Liver (tissue), 9 donors: ENCODE results near the gene ADCYAP1. TPM values are rescaled to one million over a fixed set of nuclear protein-coding genes. Genes with fewer than 3 reads are reported as not detected.

Source experiments
- DNase-seq: peaks from one replicate; pipeline ENCODE4 v3.0.0-alpha.2; 2017; ENCODE audit warnings: low spot score
- H3K27ac ChIP-seq, 2 donors: one replicate each; pipeline ENCODE4 v1.7.0; 2013; ENCODE audit warnings: inconsistent platforms in 2 of 2, low read length in 2 of 2, control low read depth in 1 of 2, low read depth in 1 of 2, mild to moderate bottlenecking in 1 of 2
- H3K27me3 ChIP-seq, 4 donors: one replicate each; pipeline versions ENCODE4 v1.6.1 to v1.7.0; 2013; ENCODE audit warnings: low read length in 3 of 4, inconsistent platforms in 1 of 4, mild to moderate bottlenecking in 1 of 4, moderate library complexity in 1 of 4; ENCODE audit not compliant: control insufficient read depth in 4 of 4, insufficient read depth in 4 of 4
- H3K36me3 ChIP-seq, 4 donors: one replicate each; pipeline versions ENCODE4 v1.6.1 to v1.7.0; 2013; ENCODE audit warnings: low read length in 3 of 4, mild to moderate bottlenecking in 3 of 4, low read depth in 1 of 4, moderate library complexity in 1 of 4; ENCODE audit not compliant: control insufficient read depth in 4 of 4, insufficient read depth in 3 of 4
- H3K4me1 ChIP-seq, 4 donors: one replicate each; pipeline versions ENCODE4 v1.6.1 to v1.7.0; 2013; ENCODE audit warnings: low read length in 3 of 4, mild to moderate bottlenecking in 3 of 4, moderate library complexity in 1 of 4; ENCODE audit not compliant: control insufficient read depth in 4 of 4, insufficient read depth in 4 of 4
- H3K4me3 ChIP-seq, 3 donors: one replicate each; pipeline versions ENCODE4 v1.6.1 to v1.7.0; 2013; ENCODE audit warnings: low read length in 3 of 3, control low read depth in 1 of 3, low read depth in 1 of 3, mild to moderate bottlenecking in 1 of 3
- H3K9ac ChIP-seq, 2 donors: one replicate each; pipeline ENCODE4 v1.7.0; 2013; ENCODE audit warnings: low read length in 2 of 2, mild to moderate bottlenecking in 2 of 2, moderate library complexity in 2 of 2, control low read depth in 1 of 2, low read depth in 1 of 2
- H3K9me3 ChIP-seq, 4 donors: one replicate each; pipeline versions ENCODE4 v1.6.1 to v1.7.0; 2013; ENCODE audit warnings: low read length in 3 of 4; ENCODE audit not compliant: control insufficient read depth in 4 of 4
- GABPA ChIP-seq, 2 donors: IDR thresholded peaks in 1 of 2; conservative IDR thresholded peaks in 1 of 2; 2 replicates each; pipeline ENCODE4 v1.6.1; 2016; ENCODE audit warnings: antibody characterized with exemption in 2 of 2, mild to moderate bottlenecking in 1 of 2, moderate library complexity in 1 of 2
- HNF4A ChIP-seq, 2 donors: conservative IDR thresholded peaks; 2 replicates each; pipeline ENCODE4 v1.6.1; 2016; ENCODE audit warnings: antibody characterized with exemption in 2 of 2, mild to moderate bottlenecking in 2 of 2
- HNF4G ChIP-seq: IDR thresholded peaks from 2 replicates; pipeline ENCODE4 v1.6.1; 2016; ENCODE audit warnings: antibody characterized with exemption
- JUND ChIP-seq, 2 donors: IDR thresholded peaks; 2 replicates each; pipeline ENCODE4 v1.6.1; 2016; ENCODE audit warnings: antibody characterized with exemption in 2 of 2
- RXRA ChIP-seq, 2 donors: IDR thresholded peaks; 2 replicates each; pipeline ENCODE4 v1.6.1; 2017 to 2018; ENCODE audit warnings: antibody characterized with exemption in 2 of 2, mild to moderate bottlenecking in 1 of 2
- SP1 ChIP-seq: IDR thresholded peaks from 2 replicates; pipeline ENCODE4 v1.6.1; 2018; ENCODE audit warnings: antibody characterized with exemption, mild to moderate bottlenecking
- WGBS: extraction: QIAGEN DNeasy Blood & Tissue Kit; methylation state at CpG from one replicate; pipeline ENCODE4 v1.1.7; 2013; 5-methylcytosine and 5-hydroxymethylcytosine counted together
- polyA plus RNA-seq, 2 donors: library from polyadenylated mRNA; stranded (reverse) in 1 of 2; unstranded in 1 of 2; fragments of 200-250 nt in 1 of 2; fragments of >200 nt in 1 of 2; fragmentation: Nextera tagmentation in 1 of 2; extraction: Ambion mirVana in 1 of 2; gene quantifications; one replicate each; pipeline versions ENCODE4 v1.2.1 to v1.2.3, GENCODE V29; 2013 to 2015
- total RNA-seq, 2 donors: library from RNA; depleted of rRNA; stranded (reverse); fragments of >200 nt; gene quantifications; one replicate each; pipeline ENCODE4 v1.2.3, GENCODE V29; 2014
- TF ChIP-seq, protein P1 (sequence below): IDR thresholded peaks from 2 replicates; pipeline ENCODE4 v1.6.1; 2016; ENCODE audit warnings: antibody characterized with exemption
- TF ChIP-seq, protein P2 (sequence below): fragments of 150-350 bp; IDR thresholded peaks from 2 replicates; pipeline ENCODE4 v1.5.1; 2017; ENCODE audit warnings: improper control_type of control experiment, low read depth, low read length; ENCODE audit not compliant: missing input control
- TF ChIP-seq, protein P3 (sequence below): IDR thresholded peaks from 2 replicates; pipeline ENCODE4 v1.6.1; 2016; ENCODE audit warnings: antibody characterized with exemption, mild to moderate bottlenecking
- TF ChIP-seq, protein P4 (sequence below): IDR thresholded peaks from 2 replicates; pipeline ENCODE4 v1.6.1; 2016; ENCODE audit warnings: antibody characterized with exemption
- donor health status: healthy.
- donor health status: healthy.
- donor health status: healthy.
- donor health status: healthy.
- donor health status: healthy.

ADCYAP1 gene
- total and polyA plus RNA-seq, 4 donors, result 0.02 to 0.08 TPM; not detected in 2

DNA sequence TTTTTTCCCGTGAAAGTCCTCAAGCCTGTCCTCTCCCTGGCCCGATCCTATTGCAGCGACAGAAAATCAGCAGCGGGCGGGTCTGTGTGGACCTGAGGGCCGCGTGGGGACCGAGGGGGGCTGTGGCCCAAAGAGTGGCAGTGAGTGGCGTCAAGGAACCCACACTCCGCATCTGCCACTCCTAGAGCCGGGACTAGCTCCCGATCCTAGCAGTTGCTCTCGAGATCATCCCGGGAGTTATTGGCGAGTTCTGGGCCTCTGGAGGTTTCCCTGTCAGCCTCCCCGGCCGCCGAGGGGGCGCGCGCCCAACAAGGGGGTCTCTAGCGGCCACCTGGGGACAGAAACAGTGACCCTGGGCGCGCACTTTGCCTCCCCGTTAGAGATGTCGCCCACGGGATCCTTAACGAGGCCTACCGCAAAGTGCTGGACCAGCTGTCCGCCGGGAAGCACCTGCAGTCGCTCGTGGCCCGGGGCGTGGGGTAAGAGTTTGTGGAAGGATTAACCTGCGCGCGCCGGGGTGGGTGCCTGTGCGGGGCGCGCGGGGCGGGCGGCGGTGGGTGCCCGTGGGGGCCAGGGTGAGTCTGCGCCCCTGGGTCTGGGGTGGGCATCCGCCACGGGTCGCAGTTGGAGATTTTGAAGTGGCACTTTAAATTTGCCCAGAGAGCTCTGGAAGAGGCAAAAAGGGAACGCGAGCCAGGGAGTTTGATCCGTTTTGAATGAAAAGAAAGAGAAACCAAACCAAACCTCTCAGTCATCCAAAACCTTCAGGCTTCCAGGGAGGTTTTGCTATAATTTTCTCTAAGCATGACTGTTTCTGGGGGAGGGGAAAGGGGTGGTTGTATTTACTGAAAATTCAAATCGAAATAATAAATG, 3.5 kb downstream of the ADCYAP1 start:
- Histone ChIP-seq H3K27ac (no peak overlapping the region), H3K4me1 (peaks cover 16 to 32% (median 26%) of the 10 kb centered on the region in 4 donors), H3K4me3 (peak overlapping the region; percentile 51 to 56 (median 51)), H3K9ac (no peak overlapping the region), H3K27me3 (peaks cover 0 to 23% (median 20%) of the 10 kb centered on the region in 4 donors), H3K36me3 (no peaks in the 10 kb centered on the region), H3K9me3 (peaks cover 0 to 11% (median 0%) of the 10 kb centered on the region in 4 donors)
- TF ChIP-seq, protein P1, sequence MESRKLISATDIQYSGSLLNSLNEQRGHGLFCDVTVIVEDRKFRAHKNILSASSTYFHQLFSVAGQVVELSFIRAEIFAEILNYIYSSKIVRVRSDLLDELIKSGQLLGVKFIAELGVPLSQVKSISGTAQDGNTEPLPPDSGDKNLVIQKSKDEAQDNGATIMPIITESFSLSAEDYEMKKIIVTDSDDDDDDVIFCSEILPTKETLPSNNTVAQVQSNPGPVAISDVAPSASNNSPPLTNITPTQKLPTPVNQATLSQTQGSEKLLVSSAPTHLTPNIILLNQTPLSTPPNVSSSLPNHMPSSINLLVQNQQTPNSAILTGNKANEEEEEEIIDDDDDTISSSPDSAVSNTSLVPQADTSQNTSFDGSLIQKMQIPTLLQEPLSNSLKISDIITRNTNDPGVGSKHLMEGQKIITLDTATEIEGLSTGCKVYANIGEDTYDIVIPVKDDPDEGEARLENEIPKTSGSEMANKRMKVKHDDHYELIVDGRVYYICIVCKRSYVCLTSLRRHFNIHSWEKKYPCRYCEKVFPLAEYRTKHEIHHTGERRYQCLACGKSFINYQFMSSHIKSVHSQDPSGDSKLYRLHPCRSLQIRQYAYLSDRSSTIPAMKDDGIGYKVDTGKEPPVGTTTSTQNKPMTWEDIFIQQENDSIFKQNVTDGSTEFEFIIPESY, result no peak
- TF ChIP-seq, protein P2, sequence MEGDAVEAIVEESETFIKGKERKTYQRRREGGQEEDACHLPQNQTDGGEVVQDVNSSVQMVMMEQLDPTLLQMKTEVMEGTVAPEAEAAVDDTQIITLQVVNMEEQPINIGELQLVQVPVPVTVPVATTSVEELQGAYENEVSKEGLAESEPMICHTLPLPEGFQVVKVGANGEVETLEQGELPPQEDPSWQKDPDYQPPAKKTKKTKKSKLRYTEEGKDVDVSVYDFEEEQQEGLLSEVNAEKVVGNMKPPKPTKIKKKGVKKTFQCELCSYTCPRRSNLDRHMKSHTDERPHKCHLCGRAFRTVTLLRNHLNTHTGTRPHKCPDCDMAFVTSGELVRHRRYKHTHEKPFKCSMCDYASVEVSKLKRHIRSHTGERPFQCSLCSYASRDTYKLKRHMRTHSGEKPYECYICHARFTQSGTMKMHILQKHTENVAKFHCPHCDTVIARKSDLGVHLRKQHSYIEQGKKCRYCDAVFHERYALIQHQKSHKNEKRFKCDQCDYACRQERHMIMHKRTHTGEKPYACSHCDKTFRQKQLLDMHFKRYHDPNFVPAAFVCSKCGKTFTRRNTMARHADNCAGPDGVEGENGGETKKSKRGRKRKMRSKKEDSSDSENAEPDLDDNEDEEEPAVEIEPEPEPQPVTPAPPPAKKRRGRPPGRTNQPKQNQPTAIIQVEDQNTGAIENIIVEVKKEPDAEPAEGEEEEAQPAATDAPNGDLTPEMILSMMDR, result no peak
- TF ChIP-seq, protein P3, sequence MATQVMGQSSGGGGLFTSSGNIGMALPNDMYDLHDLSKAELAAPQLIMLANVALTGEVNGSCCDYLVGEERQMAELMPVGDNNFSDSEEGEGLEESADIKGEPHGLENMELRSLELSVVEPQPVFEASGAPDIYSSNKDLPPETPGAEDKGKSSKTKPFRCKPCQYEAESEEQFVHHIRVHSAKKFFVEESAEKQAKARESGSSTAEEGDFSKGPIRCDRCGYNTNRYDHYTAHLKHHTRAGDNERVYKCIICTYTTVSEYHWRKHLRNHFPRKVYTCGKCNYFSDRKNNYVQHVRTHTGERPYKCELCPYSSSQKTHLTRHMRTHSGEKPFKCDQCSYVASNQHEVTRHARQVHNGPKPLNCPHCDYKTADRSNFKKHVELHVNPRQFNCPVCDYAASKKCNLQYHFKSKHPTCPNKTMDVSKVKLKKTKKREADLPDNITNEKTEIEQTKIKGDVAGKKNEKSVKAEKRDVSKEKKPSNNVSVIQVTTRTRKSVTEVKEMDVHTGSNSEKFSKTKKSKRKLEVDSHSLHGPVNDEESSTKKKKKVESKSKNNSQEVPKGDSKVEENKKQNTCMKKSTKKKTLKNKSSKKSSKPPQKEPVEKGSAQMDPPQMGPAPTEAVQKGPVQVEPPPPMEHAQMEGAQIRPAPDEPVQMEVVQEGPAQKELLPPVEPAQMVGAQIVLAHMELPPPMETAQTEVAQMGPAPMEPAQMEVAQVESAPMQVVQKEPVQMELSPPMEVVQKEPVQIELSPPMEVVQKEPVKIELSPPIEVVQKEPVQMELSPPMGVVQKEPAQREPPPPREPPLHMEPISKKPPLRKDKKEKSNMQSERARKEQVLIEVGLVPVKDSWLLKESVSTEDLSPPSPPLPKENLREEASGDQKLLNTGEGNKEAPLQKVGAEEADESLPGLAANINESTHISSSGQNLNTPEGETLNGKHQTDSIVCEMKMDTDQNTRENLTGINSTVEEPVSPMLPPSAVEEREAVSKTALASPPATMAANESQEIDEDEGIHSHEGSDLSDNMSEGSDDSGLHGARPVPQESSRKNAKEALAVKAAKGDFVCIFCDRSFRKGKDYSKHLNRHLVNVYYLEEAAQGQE, result peak; percentile 23
- no peak for DNase-seq
- 4% methylated on average over 55 of the region's 55 CpGs for WGBS

DNA sequence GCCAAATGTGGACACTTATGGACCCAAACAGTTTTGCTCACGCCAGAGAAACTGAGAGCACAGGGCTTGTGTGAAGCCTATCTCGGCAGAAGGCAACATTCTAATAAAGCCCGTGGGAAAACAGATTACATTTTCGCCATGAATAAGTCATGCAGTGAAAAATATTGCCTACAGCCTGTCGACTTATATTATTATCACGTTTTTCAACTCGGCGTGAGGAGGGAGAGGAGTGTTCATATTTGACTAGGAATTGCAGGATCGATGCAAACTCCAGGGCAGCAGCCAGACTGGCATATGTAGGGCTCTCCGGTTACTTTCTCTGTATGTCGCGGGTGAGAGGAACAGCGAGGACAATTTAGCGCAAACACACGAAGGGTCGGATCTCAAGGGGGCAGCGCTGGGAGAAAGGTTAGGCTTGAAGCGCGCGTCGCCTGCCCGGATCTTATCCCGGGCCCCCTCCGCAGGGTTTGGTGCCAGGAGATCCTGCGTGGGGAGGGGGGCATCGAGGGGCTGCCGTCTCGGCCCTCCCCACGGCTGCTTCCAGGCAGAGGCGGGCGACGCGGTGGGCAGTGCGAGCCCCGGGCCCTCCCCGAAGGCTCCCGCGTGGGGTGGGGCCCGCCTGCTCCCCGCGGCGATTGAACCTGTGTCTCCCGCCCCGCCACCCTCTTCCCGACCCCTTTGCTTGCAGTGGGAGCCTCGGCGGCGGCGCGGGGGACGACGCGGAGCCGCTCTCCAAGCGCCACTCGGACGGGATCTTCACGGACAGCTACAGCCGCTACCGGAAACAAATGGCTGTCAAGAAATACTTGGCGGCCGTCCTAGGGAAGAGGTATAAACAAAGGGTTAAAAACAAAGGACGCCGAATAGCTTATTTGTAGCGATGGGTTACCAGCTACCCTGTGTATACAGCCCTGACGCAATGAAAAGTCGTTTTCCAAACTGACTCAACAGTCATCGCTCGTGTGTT, 4.4 kb downstream of the ADCYAP1 start:
- peaks cover 0 to 23% (median 17%) of the 10 kb centered on the region in 4 donors for H3K27me3 ChIP-seq
- H3K36me3 ChIP-seq, result no peaks in the 10 kb centered on the region
- DNase-seq, result no peak
- peaks cover 0 to 11% (median 0%) of the 10 kb centered on the region in 4 donors for H3K9me3 ChIP-seq
- peak overlapping the region; percentile 51 to 56 (median 51) for H3K4me3 ChIP-seq
- peaks cover 16 to 32% (median 26%) of the 10 kb centered on the region in 4 donors for H3K4me1 ChIP-seq
- no peak overlapping the region for H3K27ac ChIP-seq
- WGBS, result 8% methylated on average over 69 of the region's 69 CpGs
- H3K9ac ChIP-seq, result no peak overlapping the region
- TF ChIP-seq HNF4A (conservative IDR thresholded peaks at IDR 0.05) (no peak), JUND (IDR thresholded peaks at IDR 0.05) (no peak), GABPA (IDR thresholded peaks at IDR 0.05 in 1 of 2, conservative IDR thresholded peaks at IDR 0.05 in 1 of 2) (no peak), SP1 (no peak), HNF4G (no peak), RXRA (IDR thresholded peaks at IDR 0.05) (no peak)
- TF ChIP-seq, protein P3, result no peak
- TF ChIP-seq, protein P2, result no peak
- TF ChIP-seq, protein P4, sequence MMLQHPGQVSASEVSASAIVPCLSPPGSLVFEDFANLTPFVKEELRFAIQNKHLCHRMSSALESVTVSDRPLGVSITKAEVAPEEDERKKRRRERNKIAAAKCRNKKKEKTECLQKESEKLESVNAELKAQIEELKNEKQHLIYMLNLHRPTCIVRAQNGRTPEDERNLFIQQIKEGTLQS, result no peak
